DMS153 (cell line): Measurements from ENCODE around the gene GPX4.
A peak's percentile ranks its signal among the peaks of the same experiment; 100 is the strongest.

ENCODE experiments used
- DNase-seq: peaks from one replicate; lab custom pipeline; 2025; lab: John Stamatoyannopoulos, UW

GPX4 gene, protein sequence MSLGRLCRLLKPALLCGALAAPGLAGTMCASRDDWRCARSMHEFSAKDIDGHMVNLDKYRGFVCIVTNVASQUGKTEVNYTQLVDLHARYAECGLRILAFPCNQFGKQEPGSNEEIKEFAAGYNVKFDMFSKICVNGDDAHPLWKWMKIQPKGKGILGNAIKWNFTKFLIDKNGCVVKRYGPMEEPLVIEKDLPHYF

DNA sequence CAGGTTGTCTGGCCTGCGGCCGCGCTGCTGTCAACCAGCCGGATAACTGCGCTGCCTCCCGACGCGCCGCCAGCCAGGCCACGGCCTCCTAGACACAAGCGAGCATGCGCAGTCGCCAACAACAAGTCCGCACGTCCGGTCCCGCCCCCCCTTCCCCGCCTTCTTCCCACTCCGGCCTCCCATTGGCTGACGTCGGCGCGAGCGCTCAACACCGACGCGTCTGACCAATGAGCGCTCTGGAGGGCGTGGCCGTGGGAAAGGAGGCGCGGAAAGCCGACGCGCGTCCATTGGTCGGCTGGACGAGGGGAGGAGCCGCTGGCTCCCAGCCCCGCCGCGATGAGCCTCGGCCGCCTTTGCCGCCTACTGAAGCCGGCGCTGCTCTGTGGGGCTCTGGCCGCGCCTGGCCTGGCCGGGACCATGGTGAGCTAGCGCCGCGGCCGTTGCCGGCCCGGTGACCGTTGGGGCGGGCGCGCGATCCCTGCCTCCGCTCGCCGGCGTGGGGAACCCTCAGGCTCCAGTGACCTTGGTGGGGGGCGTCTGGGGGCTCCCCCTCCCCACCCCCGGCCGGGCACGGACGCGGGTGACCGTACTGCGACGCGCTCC lies at the start of gene GPX4:
GPX4 (plus strand) TSS at position 287 of the 603 bp plus-strand sequence; CDS start at position 337, 50 bp downstream.
- DNase-seq: peak; percentile 91

DNA sequence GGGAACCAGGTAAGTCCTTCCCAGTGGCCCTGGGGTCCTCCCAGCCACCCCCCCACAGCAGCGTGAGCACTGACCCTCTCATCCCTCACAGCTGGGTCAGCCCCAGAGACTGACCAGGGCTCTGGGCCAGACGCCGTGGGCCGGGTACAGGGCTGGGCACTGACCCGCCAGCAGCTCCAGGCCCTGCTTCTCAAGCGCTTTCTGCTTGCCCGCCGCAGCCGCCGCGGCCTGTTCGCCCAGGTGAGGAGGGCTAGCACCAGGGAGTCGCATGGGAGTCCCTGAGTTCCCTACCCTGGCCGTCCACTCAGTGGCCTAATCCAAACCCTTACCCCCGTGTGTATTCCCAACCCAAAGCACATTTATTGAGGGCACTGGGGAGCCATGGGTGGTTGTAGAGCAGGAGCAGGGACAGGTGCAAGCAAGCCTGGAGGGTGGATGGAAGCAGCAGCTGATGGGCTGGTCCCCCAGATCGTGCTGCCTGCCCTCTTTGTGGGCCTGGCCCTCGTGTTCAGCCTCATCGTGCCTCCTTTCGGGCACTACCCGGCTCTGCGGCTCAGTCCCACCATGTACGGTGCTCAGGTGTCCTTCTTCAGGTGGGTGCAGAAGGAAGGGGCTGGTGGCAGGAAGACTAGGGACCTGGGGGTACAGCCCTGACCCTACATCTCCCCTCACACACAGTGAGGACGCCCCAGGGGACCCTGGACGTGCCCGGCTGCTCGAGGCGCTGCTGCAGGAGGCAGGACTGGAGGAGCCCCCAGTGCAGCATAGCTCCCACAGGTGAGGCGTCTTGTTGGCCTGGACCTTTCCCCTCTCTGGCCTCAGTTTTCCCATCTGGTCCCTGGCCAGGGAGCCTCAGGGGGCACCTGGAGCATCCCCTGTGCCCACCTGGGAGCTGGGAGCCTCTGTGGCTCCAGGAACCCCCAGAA lies 49.4 kb upstream of the GPX4 start:
- DNase-seq: no peak

DNA sequence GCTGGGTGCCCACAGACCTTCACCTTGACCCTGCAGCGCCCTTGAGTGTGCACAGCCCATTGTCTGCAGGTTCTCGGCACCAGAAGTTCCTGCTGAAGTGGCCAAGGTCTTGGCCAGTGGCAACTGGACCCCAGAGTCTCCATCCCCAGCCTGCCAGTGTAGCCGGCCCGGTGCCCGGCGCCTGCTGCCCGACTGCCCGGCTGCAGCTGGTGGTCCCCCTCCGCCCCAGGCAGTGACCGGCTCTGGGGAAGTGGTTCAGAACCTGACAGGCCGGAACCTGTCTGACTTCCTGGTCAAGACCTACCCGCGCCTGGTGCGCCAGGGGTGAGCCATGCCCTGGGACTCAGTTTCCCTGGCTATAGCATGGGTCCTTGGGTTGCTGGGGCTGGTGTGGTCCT lies 48.8 kb upstream of the GPX4 start:
- DNase-seq: no peak

GRCh38 chr19:1055886-1056620 lies 47.7 kb upstream of the GPX4 start:
- DNase-seq: no peak

GRCh38 chr19:1057176-1057855 lies 46.5 kb upstream of the GPX4 start:
- DNase-seq: no peak

GRCh38 chr19:1058112-1058511 lies 45.7 kb upstream of the GPX4 start:
- no peak for DNase-seq

GRCh38 chr19:1060689-1061088 lies 43.1 kb upstream of the GPX4 start:
- DNase-seq: no peak

DNA sequence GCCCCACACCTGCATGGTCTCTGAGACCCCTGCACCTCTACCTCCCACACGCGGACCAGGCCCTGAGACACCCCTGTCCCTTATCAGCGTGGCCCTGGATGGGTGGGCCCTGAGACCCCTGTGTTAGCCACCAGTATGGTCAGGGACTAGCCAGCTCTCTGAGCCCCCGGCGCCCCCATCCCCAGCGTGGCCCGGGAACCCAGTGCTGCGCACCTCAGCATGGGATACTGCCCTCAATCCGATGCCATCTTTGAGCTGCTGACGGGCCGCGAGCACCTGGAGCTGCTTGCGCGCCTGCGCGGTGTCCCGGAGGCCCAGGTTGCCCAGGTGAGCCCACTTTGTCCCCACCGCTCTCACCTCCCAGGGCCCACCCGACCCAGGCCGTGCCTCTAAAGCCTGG lies 41.8 kb upstream of the GPX4 start:
- no peak for DNase-seq

GRCh38 chr19:1062387-1063029 lies 41.3 kb upstream of the GPX4 start:
- DNase-seq: no peak

DNA sequence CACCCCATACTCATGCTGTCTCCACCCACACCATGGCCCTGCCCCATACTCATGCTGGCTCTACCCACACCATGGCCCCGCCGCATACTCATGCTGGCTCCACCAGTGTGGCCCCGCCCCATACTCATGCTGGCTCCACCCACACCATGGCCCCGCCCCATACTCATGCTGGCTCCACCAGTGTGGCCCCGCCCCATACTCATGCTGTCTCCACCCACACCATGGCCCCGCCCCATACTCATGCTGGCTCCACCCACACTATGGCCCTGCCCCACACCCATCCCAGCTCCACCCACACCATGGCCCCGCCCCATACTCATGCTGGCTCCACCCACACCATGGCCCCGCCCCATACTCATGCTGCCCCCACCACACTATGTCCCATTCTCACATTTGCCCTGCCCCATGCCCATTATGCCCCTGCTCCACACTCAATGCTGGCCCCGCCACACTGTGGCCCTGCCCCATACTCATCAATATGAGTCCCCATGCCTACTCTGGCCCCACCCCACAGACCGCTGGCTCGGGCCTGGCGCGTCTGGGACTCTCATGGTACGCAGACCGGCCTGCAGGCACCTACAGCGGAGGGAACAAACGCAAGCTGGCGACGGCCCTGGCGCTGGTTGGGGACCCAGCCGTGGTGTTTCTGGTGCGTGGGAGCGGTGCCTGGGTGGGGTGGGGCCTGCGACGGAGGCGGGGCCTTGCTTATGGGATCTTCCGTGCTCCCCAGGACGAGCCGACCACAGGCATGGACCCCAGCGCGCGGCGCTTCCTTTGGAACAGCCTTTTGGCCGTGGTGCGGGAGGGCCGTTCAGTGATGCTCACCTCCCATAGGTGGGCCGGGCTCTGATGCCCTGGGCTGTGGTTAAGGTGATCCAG lies 40.5 kb upstream of the GPX4 start:
- peak; percentile 21 for DNase-seq

DNA sequence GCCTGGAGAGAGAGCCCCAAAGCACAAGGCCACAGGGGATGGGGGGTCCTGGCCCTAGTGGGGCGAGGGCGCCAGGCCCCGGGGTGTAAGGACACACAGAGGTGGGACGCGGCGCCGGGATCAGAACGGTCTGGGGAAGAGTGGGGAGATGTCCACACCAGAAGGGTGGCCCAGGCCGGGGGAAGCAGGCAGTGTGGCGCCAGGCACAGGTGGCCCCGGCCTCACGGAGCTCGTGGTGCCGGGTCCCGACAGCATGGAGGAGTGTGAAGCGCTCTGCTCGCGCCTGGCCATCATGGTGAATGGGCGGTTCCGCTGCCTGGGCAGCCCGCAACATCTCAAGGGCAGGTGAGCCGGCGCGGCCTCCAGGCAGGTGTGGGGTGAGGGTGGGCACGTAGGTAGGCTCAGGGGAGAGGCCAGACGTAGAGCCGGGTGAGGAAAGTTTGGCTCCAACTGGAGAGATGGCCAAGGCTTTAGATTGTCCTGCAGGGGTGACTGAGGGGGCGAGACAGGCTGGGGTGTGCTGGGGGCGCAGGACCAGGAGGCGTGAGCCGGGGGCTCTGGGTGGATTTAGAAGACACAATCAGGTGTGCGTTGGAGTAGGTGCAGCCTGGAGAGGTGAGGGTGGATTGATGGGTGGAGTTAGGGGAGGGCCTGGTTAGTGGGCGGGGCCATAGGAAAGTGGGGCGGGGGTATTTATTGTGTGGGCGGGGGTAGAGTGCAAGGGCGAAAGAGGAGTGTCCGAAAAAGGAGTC lies 39.7 kb upstream of the GPX4 start:
- DNase-seq: no peak

DNA sequence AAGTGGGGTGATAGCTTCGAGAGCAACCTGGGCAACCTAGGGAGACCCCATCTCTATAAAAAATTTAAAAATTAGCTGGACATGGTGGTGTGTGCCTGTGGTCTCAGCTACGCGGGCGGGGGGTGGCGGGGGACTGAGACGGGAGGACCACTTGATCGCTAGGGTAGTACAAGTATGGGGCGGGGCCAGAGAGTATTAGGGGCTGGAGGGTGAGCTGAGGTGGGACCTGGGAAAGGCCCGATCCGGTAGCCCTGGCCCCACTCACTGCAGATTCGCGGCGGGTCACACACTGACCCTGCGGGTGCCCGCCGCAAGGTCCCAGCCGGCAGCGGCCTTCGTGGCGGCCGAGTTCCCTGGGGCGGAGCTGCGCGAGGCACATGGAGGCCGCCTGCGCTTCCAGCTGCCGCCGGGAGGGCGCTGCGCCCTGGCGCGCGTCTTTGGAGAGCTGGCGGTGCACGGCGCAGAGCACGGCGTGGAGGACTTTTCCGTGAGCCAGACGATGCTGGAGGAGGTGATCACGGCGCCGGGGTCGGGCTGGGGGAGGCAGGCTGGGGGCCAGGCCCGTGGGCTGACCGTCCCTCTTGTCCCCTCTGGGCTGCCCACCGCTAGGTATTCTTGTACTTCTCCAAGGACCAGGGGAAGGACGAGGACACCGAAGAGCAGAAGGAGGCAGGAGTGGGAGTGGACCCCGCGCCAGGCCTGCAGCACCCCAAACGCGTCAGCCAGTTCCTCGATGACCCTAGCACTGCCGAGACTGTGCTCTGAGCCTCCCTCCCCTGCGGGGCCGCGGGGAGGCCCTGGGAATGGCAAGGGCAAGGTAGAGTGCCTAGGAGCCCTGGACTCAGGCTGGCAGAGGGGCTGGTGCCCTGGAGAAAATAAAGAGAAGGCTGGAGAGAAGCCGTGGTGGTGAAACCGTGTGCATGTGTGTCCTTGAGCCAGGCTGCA lies 38.9 kb upstream of the GPX4 start:
- DNase-seq: no peak

- no peak for DNase-seq
Observed at GRCh38 chr19:1065606-1066109, 38.1 kb upstream of the GPX4 start.

DNA sequence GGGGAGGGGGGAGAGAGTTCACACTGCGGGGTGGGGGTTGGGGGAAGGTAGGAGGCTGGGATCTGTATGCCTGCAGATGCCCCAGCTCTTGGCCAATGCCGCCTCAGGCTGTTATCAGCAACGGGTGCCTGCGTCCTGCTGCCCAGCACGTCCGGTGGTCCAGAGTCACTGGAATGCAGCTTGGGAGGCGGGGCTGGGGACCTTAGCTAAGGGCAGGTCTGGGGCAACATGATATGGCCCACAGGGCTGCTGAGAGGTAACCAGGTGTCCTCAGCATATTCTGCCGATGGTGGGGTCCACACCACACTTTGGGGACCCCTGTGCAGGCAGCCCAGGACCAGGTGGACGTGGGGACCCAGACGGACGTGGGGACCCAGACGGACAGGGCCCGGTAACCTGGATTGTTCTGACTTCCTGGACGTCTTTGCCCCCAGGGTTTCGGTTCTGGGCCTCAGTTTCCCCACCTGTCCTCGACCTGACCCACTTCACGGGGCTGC lies 37.5 kb upstream of the GPX4 start:
- no peak for DNase-seq

- DNase-seq: no peak
Observed at GRCh38 chr19:1066748-1067340, 37.0 kb upstream of the GPX4 start, which contains the start of gene ARHGAP45. Gene ARHGAP45, plus strand, starts transcription at chr19:1067167. Its CDS starts 239 bp downstream, at chr19:1067406.

DNA sequence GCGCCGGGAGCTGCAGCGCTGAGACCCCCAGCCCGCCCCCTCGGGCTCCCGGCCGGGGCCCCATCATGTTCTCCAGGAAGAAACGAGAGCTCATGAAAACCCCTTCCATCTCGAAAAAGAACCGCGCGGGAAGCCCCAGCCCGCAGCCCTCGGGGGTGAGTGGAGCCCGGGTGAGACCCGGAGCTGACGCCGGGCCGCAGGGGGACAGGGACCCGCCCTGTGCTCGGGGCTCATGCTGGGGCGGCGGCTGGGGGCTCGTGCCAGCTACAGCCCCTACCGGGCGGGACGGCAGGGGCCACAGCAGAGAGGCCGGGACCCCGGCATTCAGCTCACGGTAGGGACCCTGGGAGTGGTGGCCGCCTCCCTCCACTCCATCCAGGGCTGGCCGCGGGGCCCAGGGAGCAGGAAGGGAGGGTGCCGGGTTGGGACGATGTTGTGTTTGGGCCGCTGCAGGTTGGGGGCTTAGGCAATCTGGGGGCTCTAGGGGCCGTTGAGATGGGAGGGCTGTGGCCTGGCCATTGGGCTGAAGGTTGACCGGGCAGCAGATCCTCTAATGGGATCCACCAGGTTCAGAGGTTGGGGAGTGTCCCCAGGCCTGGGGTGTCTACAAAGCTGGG lies 36.3 kb upstream of the GPX4 start:
- DNase-seq: no peak
